Breast epithelium (tissue), 3 donors: ENCODE data around the gene FOXA2.

Source experiments
- POLR2AphosphoS5 ChIP-seq, 3 donors: sonication (generic); formaldehyde crosslinking; IDR thresholded peaks; one replicate each; pipeline ENCODE4 v1.6.1; 2017; ENCODE audit warnings: antibody characterized with exemption in 3 of 3
- TF ChIP-seq, protein P1 (sequence below), 3 donors: fragments of 450-650 bp; IDR thresholded peaks; one replicate each; pipeline ENCODE4 v1.5.1; 2016 to 2017; ENCODE audit warnings: antibody characterized with exemption in 3 of 3, mild to moderate bottlenecking in 3 of 3, moderate library complexity in 3 of 3

DNA sequence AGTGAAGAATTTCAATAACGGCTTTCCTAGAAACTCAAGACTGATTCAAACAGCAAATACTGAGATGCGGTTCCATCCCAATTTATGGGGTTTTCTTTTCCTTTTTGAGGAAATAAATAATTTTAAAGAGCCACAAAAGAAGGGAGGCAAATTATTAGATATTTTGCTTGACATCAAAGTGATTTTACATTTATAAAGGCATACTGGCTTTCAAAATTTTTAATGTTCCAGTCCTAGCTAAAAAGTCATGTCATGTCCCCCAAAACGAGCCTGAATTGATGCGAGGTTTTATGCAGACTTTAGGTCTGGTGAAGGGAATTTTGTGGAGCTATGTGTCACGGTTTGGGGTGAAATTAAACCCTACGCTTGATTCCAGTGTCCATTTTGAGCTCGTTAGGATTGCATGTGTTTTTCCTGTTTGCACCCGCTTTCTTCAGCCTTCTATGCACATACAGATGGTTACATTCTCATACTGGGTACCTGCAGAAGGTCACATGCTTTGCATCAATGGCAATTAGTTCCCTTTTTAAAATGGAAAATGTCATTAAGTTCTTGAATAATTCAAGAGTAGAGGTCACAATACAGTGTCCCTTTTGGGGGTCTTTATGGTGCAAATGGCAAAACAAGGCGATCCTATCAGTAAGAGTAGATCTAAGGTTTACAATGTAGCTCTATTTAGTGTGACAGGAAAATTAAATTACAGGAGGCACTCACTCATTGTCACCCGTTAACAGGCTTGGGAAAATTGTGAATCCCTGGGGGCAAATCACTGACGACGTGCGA is 17.3 kb downstream of the FOXA2 start:
- TF ChIP-seq, protein P1, sequence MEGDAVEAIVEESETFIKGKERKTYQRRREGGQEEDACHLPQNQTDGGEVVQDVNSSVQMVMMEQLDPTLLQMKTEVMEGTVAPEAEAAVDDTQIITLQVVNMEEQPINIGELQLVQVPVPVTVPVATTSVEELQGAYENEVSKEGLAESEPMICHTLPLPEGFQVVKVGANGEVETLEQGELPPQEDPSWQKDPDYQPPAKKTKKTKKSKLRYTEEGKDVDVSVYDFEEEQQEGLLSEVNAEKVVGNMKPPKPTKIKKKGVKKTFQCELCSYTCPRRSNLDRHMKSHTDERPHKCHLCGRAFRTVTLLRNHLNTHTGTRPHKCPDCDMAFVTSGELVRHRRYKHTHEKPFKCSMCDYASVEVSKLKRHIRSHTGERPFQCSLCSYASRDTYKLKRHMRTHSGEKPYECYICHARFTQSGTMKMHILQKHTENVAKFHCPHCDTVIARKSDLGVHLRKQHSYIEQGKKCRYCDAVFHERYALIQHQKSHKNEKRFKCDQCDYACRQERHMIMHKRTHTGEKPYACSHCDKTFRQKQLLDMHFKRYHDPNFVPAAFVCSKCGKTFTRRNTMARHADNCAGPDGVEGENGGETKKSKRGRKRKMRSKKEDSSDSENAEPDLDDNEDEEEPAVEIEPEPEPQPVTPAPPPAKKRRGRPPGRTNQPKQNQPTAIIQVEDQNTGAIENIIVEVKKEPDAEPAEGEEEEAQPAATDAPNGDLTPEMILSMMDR (IDR thresholded peaks at IDR 0.05) = no peak
- no peak for TF ChIP-seq POLR2AphosphoS5 (IDR thresholded peaks at IDR 0.05)
